OCI-LY1 (cell line): ENCODE data around the gene GLI3.

Experiments
- H2AFZ ChIP-seq: fragments of 200-600 bp; sonication (generic), shearing (Covaris generic); 2 replicates; pipeline ENCODE4 v1.6.0; 2014; ENCODE audit warnings: antibody characterized with exemption, mild to moderate bottlenecking, low read length
- H3F3A ChIP-seq: fragments of 200-600 bp; sonication (generic), shearing (Covaris generic); 2 replicates; pipeline ENCODE4 v1.6.0; 2014; ENCODE audit warnings: mild to moderate bottlenecking, antibody characterized with exemption, low read length, moderate library complexity; ENCODE audit not compliant: insufficient read depth
- H3K27ac ChIP-seq: fragments of 200-600 bp; sonication (generic); 2 replicates; pipeline ENCODE4 v1.5.1; 2014; ENCODE audit warnings: low read length, mixed run types, mild to moderate bottlenecking, low read depth; ENCODE audit not compliant: poor library complexity, severe bottlenecking
- H3K27me3 ChIP-seq: fragments of 200-600 bp; sonication (generic); 2 replicates; pipeline ENCODE4 v1.6.0; 2014; ENCODE audit warnings: antibody characterized with exemption, mild to moderate bottlenecking, low read length, moderate library complexity; ENCODE audit not compliant: insufficient read depth
- H3K36me3 ChIP-seq: fragments of 200-600 bp; sonication (generic); 2 replicates; pipeline ENCODE4 v1.6.1; 2014; ENCODE audit warnings: mild to moderate bottlenecking, antibody characterized with exemption, low read length, moderate library complexity, mixed read lengths; ENCODE audit not compliant: insufficient read depth
- H3K4me1 ChIP-seq: fragments of 200-600 bp; sonication (generic); 2 replicates; pipeline ENCODE4 v1.5.1; 2014; ENCODE audit warnings: mild to moderate bottlenecking, low read length, moderate library complexity; ENCODE audit not compliant: insufficient read depth, severe bottlenecking
- H3K4me2 ChIP-seq: fragments of 200-600 bp; sonication (generic), shearing (Covaris generic); 2 replicates; pipeline ENCODE4 v1.6.1; 2014; ENCODE audit warnings: low read length
- H3K4me3 ChIP-seq: fragments of 200-600 bp; sonication (generic); 2 replicates; pipeline ENCODE4 v1.5.1; 2014; ENCODE audit warnings: low read length, low read depth, mild to moderate bottlenecking, mixed read lengths; ENCODE audit not compliant: poor library complexity, severe bottlenecking
- H3K79me2 ChIP-seq: fragments of 200-600 bp; shearing (Covaris generic); 2 replicates; pipeline ENCODE4 v1.6.1; 2016; ENCODE audit warnings: mixed run types, low read length, mixed read lengths; ENCODE audit not compliant: insufficient read depth
- H3K9ac ChIP-seq: fragments of 200-600 bp; sonication (generic), shearing (Covaris generic); 2 replicates; pipeline ENCODE4 v1.6.1; 2014; ENCODE audit warnings: mild to moderate bottlenecking, low read length, mixed read lengths
- H3K9me2 ChIP-seq: fragments of 200-600 bp; sonication (generic), shearing (Covaris generic); 2 replicates; pipeline ENCODE4 v1.6.1; 2014; ENCODE audit warnings: low read depth, mild to moderate bottlenecking, low read length, mixed read lengths
- H3K9me3 ChIP-seq: fragments of 200-600 bp; shearing (Covaris generic); 2 replicates; pipeline ENCODE4 v1.6.1; 2014; ENCODE audit warnings: low read length, mixed read lengths
- H4K20me1 ChIP-seq: fragments of 200-600 bp; sonication (generic), shearing (Covaris generic); 2 replicates; pipeline ENCODE4 v1.6.0; 2016; ENCODE audit warnings: mild to moderate bottlenecking, low read length; ENCODE audit not compliant: insufficient read depth
- EZH2 ChIP-seq: fragments of 200-600 bp; sonication (generic), shearing (Covaris generic); IDR thresholded peaks from 2 replicates; pipeline ENCODE4 v1.8.0; 2017; ENCODE audit warnings: borderline replicate concordance, mixed run types, mild to moderate bottlenecking, antibody characterized with exemption, low read length, moderate library complexity, mixed read lengths
- TF ChIP-seq, protein P1 (sequence below): fragments of 200-600 bp; sonication (generic), shearing (Covaris generic); IDR thresholded peaks from 2 replicates; pipeline ENCODE4 v1.5.1; 2017; ENCODE audit warnings: mild to moderate bottlenecking, antibody characterized with exemption, low read length, moderate library complexity, mixed read lengths

The GLI3 gene

DNA sequence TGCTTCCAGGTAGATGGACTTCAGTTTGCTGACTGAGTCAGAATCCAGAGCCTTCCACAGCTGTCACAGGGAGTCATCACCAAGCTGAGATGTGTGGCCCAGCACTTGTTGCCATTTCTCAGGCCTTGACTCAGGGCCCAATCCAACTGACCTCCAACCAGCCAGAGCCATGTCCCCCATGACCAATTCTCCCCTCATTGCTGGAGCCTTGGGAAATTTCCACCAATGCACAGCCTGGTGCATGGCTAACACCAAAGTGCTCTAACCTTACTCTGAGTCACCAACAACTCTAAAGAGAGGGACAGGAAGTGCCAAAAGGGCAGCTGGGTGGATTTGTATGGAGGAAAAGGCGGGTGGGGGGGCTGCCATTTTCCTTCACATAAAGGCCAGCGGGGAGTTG lies 13.4 kb upstream of the GLI3 start:
- Histone ChIP-seq H3K4me2 (no peak overlapping the region), H3F3A (no peaks in the 10 kb centered on the region)

DNA sequence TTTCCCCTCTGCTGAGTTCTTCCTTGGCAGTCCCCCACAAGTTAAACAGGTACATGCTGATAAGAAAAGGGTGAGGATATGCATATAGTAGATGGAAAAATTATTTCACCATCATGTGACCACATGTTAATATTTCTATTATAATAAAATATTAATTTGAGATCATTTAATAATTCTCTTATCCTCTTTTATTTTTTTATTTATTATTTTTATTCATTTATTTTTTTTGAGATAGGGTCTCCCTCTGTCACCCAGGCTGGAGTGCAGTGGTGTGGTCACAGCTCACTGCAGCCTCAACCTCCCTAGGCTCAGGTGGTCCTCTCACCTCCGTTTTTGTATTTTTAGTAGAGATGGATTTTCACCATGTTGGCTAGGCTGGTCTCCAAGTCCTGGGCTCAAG lies 11.6 kb upstream of the GLI3 start:
- H3K36me3 ChIP-seq = no peaks in the 10 kb centered on the region
- H3K79me2 ChIP-seq = no peaks in the 10 kb centered on the region
- H3K4me3 ChIP-seq = no peak overlapping the region
- no peak overlapping the region for H2AFZ ChIP-seq
- H3K27ac ChIP-seq = no peak overlapping the region
- no peak overlapping the region for H3K9ac ChIP-seq
- H3K4me2 ChIP-seq = no peak overlapping the region
- H3K9me2 ChIP-seq = no peaks in the 10 kb centered on the region
- H3K27me3 ChIP-seq = no peaks in the 10 kb centered on the region
- no peaks in the 10 kb centered on the region for H4K20me1 ChIP-seq
- H3K4me1 ChIP-seq = no peaks in the 10 kb centered on the region
- H3F3A ChIP-seq = no peaks in the 10 kb centered on the region
- no peaks in the 10 kb centered on the region for H3K9me3 ChIP-seq
- no peak for TF ChIP-seq EZH2
- TF ChIP-seq, protein P1, sequence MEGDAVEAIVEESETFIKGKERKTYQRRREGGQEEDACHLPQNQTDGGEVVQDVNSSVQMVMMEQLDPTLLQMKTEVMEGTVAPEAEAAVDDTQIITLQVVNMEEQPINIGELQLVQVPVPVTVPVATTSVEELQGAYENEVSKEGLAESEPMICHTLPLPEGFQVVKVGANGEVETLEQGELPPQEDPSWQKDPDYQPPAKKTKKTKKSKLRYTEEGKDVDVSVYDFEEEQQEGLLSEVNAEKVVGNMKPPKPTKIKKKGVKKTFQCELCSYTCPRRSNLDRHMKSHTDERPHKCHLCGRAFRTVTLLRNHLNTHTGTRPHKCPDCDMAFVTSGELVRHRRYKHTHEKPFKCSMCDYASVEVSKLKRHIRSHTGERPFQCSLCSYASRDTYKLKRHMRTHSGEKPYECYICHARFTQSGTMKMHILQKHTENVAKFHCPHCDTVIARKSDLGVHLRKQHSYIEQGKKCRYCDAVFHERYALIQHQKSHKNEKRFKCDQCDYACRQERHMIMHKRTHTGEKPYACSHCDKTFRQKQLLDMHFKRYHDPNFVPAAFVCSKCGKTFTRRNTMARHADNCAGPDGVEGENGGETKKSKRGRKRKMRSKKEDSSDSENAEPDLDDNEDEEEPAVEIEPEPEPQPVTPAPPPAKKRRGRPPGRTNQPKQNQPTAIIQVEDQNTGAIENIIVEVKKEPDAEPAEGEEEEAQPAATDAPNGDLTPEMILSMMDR = no peak

More for the DNA sequence above, 13.4 kb upstream of the GLI3 start:
- no peaks in the 10 kb centered on the region for H3K27me3 ChIP-seq
- TF ChIP-seq EZH2 = no peak
- TF ChIP-seq, protein P1 = no peak
- H3K4me3 ChIP-seq = no peak overlapping the region
- H3K27ac ChIP-seq = no peak overlapping the region
- no peaks in the 10 kb centered on the region for H4K20me1 ChIP-seq
- H3K4me1 ChIP-seq = no peaks in the 10 kb centered on the region
- no peaks in the 10 kb centered on the region for H3K9me2 ChIP-seq
- H3K36me3 ChIP-seq = no peaks in the 10 kb centered on the region
- no peak overlapping the region for H2AFZ ChIP-seq
- no peak overlapping the region for H3K9ac ChIP-seq
- H3K9me3 ChIP-seq = no peaks in the 10 kb centered on the region
- H3K79me2 ChIP-seq = no peaks in the 10 kb centered on the region

DNA sequence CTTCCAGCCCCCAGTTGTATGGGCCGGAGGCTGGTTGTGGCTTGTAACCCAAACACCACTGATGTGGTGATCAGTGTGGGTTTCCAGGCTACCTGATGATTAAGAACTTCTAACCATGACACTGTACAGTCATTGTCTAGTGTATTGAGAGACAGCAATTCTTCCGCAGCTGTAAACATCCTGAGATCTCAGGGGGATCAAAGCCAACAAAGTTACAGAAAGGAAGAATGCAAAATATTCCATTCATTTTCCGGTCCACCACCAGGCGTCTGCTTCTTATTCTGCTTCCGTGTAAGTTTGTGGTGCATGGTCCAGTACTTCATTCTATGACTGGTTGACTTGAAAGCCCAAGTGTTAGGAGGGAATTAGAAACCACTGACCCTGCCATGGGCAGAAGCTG lies 10.3 kb upstream of the GLI3 start:
- H3F3A ChIP-seq = no peaks in the 10 kb centered on the region
- TF ChIP-seq EZH2 = no peak
- TF ChIP-seq, protein P1 = no peak
- H3K27me3 ChIP-seq = no peaks in the 10 kb centered on the region
- H4K20me1 ChIP-seq = no peaks in the 10 kb centered on the region
- H3K9me2 ChIP-seq = no peaks in the 10 kb centered on the region
- no peak overlapping the region for H3K27ac ChIP-seq
- no peak overlapping the region for H3K4me3 ChIP-seq
- H3K9me3 ChIP-seq = no peaks in the 10 kb centered on the region
- no peaks in the 10 kb centered on the region for H3K4me1 ChIP-seq
- H3K36me3 ChIP-seq = no peaks in the 10 kb centered on the region
- H3K4me2 ChIP-seq = no peak overlapping the region
- no peak overlapping the region for H3K9ac ChIP-seq
- no peaks in the 10 kb centered on the region for H3K79me2 ChIP-seq
- H2AFZ ChIP-seq = no peak overlapping the region
